ENCODE results near the gene PCIF1. TPM values are rescaled to one million over a fixed set of nuclear protein-coding genes. Genes with fewer than 3 reads are reported as not detected.

PCIF1 gene
- total and polyA plus RNA-seq, 9 of the 15 experiments (the other 6 are each of a cell fraction or from before 2014, with no cell fraction given), result 5.8 to 29.4 (median 11.3) TPM

DNA sequence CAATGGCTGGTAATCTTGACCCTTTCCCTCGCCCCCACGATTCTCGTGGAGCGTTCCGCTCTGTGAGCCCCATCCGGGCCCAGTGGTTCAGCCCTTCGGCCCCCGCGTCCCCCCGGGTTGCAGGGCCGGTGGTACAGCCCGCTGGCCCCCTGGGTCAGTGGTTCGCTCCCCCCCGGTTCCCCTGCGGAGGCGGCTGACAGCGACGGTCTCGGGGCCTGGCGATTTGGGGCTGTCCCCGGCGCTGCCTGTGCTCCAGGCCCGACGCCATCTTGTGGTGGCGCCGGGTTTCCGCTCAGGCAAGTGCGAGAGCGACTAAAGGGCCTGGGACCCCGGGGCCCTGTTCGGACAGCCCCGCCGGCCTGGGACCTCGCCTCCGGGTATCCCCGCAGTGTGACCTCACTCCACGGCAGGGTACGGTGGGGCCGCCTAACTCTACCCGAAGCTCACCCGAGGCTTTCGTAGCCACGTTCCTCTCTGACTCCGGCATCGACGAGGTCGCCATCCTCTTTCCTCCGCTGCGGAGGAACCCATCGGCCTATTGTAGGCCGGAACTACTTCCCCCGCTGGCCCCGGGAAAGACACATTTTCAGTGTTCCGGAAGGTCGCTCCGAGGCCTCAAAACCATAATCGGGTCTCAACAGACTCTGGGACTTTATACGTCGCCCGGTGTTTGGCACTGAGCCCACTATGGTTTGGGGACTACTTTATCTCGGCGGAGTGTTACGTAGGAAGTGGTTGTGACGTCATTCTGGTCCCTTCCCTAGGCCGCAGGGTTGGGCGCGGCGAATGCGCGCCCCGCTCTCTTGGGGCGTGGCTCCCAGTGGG lies 37.4 kb downstream of the PCIF1 start, which contains the start of gene ZNF335 (continued):
- TF ChIP-seq SP2 (IDR thresholded peaks at IDR 0.05; ENCODE audit: extremely low read depth, low read depth, low read length, poor library complexity, severe bottlenecking), result no peak
- TF ChIP-seq EZH2 (IDR thresholded peaks at IDR 0.05; ENCODE audit: borderline replicate concordance, low read depth, low read length), result no peak
- TF ChIP-seq SIX5 (IDR thresholded peaks at IDR 0.05; ENCODE audit: borderline replicate concordance in 1 of 2, insufficient read depth in 1 of 2, low read depth in 1 of 2, low read length in 2 of 2), result peak; percentile 32 to 70; a peak in 3 of 4 replicates
- TF ChIP-seq HNRNPUL1 (IDR thresholded peaks at IDR 0.05; ENCODE audit: low read length), result no peak
- peak; percentile 81 for TF ChIP-seq TRIM28 (IDR thresholded peaks at IDR 0.05)
- TF ChIP-seq, protein P1, sequence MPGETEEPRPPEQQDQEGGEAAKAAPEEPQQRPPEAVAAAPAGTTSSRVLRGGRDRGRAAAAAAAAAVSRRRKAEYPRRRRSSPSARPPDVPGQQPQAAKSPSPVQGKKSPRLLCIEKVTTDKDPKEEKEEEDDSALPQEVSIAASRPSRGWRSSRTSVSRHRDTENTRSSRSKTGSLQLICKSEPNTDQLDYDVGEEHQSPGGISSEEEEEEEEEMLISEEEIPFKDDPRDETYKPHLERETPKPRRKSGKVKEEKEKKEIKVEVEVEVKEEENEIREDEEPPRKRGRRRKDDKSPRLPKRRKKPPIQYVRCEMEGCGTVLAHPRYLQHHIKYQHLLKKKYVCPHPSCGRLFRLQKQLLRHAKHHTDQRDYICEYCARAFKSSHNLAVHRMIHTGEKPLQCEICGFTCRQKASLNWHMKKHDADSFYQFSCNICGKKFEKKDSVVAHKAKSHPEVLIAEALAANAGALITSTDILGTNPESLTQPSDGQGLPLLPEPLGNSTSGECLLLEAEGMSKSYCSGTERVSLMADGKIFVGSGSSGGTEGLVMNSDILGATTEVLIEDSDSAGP (CRISPR knock-in tag; IDR thresholded peaks at IDR 0.05), result no peak
- TF ChIP-seq, protein P2, sequence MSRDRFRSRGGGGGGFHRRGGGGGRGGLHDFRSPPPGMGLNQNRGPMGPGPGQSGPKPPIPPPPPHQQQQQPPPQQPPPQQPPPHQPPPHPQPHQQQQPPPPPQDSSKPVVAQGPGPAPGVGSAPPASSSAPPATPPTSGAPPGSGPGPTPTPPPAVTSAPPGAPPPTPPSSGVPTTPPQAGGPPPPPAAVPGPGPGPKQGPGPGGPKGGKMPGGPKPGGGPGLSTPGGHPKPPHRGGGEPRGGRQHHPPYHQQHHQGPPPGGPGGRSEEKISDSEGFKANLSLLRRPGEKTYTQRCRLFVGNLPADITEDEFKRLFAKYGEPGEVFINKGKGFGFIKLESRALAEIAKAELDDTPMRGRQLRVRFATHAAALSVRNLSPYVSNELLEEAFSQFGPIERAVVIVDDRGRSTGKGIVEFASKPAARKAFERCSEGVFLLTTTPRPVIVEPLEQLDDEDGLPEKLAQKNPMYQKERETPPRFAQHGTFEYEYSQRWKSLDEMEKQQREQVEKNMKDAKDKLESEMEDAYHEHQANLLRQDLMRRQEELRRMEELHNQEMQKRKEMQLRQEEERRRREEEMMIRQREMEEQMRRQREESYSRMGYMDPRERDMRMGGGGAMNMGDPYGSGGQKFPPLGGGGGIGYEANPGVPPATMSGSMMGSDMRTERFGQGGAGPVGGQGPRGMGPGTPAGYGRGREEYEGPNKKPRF (IDR thresholded peaks at IDR 0.05; ENCODE audit: low read depth, low read length), result no peak
- TF ChIP-seq NCOR1 (IDR thresholded peaks at IDR 0.05), result peak; percentile 36; the same call in 1 of the 2 replicates
- TF ChIP-seq ZNF76 (CRISPR knock-in tag; IDR thresholded peaks at IDR 0.05; ENCODE audit: borderline replicate concordance), result no peak
- TF ChIP-seq RFX7 (CRISPR knock-in tag; IDR thresholded peaks at IDR 0.05), result no peak
- TF ChIP-seq ZNF583 (CRISPR knock-in tag; IDR thresholded peaks at IDR 0.05), result no peak; the same call in 1 of the 2 replicates
- peak in 1 of 2 experiments; percentile 11; a peak in 1 of 4 replicates for TF ChIP-seq KDM1A (IDR thresholded peaks at IDR 0.05)
- TF ChIP-seq, protein P3, sequence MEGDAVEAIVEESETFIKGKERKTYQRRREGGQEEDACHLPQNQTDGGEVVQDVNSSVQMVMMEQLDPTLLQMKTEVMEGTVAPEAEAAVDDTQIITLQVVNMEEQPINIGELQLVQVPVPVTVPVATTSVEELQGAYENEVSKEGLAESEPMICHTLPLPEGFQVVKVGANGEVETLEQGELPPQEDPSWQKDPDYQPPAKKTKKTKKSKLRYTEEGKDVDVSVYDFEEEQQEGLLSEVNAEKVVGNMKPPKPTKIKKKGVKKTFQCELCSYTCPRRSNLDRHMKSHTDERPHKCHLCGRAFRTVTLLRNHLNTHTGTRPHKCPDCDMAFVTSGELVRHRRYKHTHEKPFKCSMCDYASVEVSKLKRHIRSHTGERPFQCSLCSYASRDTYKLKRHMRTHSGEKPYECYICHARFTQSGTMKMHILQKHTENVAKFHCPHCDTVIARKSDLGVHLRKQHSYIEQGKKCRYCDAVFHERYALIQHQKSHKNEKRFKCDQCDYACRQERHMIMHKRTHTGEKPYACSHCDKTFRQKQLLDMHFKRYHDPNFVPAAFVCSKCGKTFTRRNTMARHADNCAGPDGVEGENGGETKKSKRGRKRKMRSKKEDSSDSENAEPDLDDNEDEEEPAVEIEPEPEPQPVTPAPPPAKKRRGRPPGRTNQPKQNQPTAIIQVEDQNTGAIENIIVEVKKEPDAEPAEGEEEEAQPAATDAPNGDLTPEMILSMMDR (IDR thresholded peaks at IDR 0.05 in 2 of 3, conservative IDR thresholded peaks at IDR 0.05 in 1 of 3; ENCODE audit: insufficient read depth in 2 of 3, low read depth in 1 of 3, low read length in 3 of 3), result peak in 1 of 3 experiments; percentile 26; a peak in 2 of 6 replicates
- no peak for TF ChIP-seq BCL6 (CRISPR knock-in tag; IDR thresholded peaks at IDR 0.05)
- TF ChIP-seq LEF1 (IDR thresholded peaks at IDR 0.05), result peak; percentile 91
- TF ChIP-seq HNRNPK (IDR thresholded peaks at IDR 0.05; ENCODE audit: low read depth, low read length, poor library complexity, severe bottlenecking), result no peak
- peak; percentile 63; the same call in 1 of the 2 replicates for TF ChIP-seq SMAD4 (CRISPR knock-in tag; conservative IDR thresholded peaks at IDR 0.05)
- TF ChIP-seq ZNF551 (CRISPR knock-in tag; IDR thresholded peaks at IDR 0.05), result no peak
- TF ChIP-seq ZBTB8A (IDR thresholded peaks at IDR 0.05; ENCODE audit: partially characterized antibody), result no peak
- peak; percentile 23; the same call in 1 of the 2 replicates for TF ChIP-seq MAFK (IDR thresholded peaks at IDR 0.05; ENCODE audit: low read length)
- peak; percentile 13; the same call in 1 of the 2 replicates for TF ChIP-seq NR2C2 (CRISPR knock-in tag; IDR thresholded peaks at IDR 0.05)
- peak; percentile 88 for TF ChIP-seq NR2C2 (tag; IDR thresholded peaks at IDR 0.05)

Data from K562 (cell line).